Activated CD8-positive, alpha-beta memory T cell treated with anti-CD3 and anti-CD28 coated beads for 48 hours (primary cell): Measurements from ENCODE around the gene EIF4E3.

Experiments
- DNase-seq, 3 experiments: peaks; one replicate each; pipeline ENCODE4 v3.0.0-alpha.2; 2020; ENCODE audit warnings: low read depth in 2 of 3, low spot score in 2 of 3

The EIF4E3 gene

DNA sequence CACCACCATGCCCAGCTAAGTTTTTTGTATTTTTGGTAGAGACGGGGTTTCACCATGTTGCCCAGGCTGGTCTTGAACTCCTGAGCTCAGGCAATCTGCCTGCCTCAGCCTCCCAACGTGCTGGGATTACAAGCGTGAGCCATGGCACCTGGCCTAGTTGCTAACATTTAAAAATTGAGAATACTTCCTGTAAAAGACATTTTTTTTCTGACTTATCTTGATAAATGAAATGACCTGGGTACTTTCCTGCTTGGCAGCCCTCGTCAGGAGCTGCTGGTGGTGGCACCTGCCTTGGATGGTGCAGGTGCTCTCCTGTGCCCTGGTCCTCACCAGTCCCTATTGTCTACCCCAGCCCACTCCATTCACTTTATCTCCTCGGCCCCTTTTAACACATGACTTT is 74.8 kb downstream of the EIF4E3 start:
- DNase-seq: no peak

DNA sequence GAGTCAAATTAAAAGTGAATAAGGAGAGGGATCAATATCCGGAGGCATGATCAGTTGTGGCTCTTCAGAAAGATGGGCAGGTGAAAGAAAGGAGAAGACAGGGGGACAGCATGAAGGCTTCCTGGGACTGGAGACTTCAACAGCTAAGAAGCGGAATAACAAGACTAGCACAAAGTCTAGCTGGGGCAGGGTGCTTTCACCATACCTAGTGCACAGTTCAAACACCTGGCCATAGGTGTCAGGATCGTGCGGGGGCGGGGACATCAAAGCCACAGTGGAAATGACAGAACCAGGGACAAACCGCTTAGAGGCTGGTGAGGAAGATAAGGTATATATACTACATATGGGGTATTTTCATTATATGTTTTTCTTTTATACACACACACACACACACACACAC is 75.4 kb downstream of the EIF4E3 start:
- no peak for DNase-seq

DNA sequence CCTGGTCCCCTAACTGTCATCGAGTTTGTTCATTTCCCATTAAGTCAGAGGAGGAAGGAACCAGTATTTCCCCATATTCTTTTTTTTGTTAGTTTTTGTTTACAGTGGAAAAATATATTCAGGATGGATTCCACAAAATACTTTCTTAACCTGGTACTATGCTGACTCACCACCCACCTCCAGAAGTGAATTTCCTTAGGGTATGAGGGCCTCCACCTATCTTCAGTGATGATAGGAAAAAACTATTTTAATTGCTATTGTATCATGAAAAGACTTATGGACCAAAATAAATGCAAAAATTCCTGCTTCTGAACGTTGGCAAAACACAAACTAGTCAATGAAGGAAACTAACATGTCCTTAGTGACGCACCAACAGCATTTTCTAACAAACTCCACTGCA is 77.5 kb downstream of the EIF4E3 start:
- no peak for DNase-seq

GRCh38 chr3:71646971-71647370 is 78.2 kb downstream of the EIF4E3 start:
- no peak for DNase-seq

DNA sequence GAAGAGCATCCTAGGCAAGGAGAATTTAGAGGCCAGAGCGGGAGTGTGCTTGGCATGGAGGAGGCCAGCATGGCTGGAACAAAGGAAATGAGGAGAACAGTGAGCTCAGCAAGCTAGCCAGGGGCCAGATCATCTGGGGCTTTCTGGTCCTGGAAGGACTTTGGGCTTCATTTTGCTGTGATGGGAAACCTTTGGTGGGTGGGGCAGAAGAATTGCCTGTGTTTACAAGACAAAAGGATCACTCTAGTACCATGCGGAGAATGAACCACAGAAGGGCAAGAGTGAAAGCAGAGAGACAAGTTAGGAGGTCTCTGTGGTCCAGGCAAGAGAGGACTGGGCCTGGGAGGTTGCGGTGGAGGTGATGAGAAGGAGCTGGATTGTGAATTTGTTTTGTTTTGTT is 80.1 kb downstream of the EIF4E3 start:
- no peak for DNase-seq

GRCh38 chr3:71641674-71642073 is 83.5 kb downstream of the EIF4E3 start:
- DNase-seq: no peak

GRCh38 chr3:71640331-71640983 is 84.7 kb downstream of the EIF4E3 start:
- no peak for DNase-seq

DNA sequence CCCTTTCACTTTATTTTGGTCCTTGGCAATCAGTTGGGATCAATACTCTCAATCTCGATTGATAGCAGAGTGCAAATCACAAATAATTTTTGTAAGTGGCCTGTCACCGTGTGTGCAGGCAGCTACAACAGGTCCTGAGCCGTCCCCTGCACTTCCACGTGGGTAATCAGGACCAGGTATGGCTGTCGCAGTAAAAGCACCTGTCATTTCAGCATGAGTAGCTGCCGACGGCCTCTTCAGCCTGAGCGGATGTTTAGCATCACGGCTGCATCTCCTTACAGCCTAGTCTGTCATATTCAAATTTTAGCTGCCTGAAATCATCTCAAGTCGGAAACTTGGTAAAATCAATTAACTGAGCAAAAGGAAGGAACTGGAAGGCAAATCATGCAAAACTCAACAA is 88.7 kb downstream of the EIF4E3 start:
- no peak for DNase-seq

- DNase-seq: no peak
These were observed 89.2 kb downstream of the EIF4E3 start for GRCh38 chr3:71636001-71636400.

DNA sequence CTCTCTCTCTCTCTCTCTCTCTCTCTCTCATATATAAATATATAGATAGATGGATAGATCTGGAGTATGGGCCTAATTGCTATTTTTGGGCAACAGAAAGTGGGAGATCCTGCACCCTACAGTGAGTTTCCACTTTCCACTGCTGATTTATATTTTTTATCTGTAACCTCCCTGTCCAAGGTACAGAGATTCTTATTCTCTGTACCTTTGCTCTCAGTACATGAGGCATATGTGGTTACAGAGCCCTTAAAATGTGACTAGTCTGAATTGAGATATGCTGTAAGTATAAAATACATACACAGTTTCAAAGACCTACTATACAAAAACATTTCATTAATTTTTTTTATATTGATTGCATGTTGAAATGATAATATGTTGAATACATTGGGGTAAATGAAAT is 90.5 kb downstream of the EIF4E3 start:
- no peak for DNase-seq

DNA sequence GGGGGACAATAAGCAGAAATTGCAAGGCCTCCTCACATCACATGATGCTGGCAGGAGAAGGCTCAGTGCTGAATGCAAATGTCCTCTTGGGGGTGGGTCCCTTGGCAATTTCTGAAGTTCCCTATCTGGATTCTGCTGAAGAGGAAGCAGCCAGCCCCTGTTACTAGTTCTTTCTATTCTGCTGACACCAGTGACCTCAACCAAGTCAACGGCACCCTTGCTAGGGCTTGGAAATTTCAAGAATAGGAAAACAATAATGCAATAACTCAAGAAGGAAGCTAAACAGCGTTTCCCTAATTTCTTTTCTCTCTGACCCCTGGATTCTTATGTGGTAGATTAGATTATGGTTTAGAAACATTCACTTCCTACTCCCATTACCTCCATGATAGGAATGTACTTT is 95.5 kb downstream of the EIF4E3 start:
- no peak for DNase-seq

DNA sequence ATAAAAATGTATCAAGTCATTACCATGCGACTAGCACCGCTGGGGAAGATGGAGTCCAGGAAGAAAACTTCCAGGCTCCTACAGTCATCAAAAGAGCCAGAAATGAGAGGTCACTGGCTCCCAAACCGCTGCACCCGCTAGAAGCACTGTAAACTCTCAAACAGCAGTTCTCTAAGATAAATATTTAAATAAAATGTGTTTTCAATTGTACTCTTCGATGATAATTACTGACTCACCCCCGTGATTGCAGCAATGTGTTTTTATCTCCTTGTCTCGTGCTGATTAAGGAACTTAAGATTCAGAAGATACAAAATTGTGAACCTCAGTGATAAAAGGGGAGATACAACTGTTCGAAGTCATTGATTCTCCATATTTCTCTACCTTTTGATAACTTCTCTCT is 95.9 kb downstream of the EIF4E3 start:
- DNase-seq: no peak

GRCh38 chr3:71628522-71628921 is 96.7 kb downstream of the EIF4E3 start:
- no peak for DNase-seq

DNA sequence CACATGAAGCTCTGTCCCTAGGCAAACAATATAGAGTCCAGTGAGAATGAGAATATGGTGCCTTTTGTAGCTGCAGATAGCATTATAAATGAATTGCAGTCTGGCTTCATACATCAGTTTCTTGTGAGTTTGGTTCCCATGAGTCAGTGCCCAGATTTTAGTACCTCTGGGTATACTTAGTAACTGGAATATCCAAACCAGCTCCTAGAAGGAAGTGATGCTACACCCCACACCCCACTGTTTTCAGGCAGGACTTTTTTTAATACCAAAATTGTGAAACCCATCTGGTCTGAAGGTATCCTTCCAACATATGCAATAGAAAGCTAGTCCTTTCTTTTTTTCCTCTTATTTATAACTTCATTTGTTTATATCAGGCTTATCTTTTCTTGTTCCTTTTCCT is 99.5 kb downstream of the EIF4E3 start:
- no peak for DNase-seq
